Activated T-cell treated with anti-CD3 and anti-CD28 coated beads for 48 hours (primary cell): ENCODE measurements around the gene CFAP299.
"Not testable (repeated sequence)": the region's sequence is repeated elsewhere in the genome, so short reads cannot be mapped to it uniquely, and the experiment has no call there.

Source experiments
- DNase-seq: peaks from one replicate; pipeline ENCODE4 v3.0.0-alpha.2; 2020; ENCODE audit warnings: low read depth

The CFAP299 gene

GRCh38 chr4:80610845-80611677, 275.5 kb downstream of the CFAP299 start:
- no peak for DNase-seq

GRCh38 chr4:80611678-80611979, 276.1 kb downstream of the CFAP299 start:
- no peak for DNase-seq

GRCh38 chr4:80613470-80613869, 277.9 kb downstream of the CFAP299 start:
- DNase-seq, result no peak

GRCh38 chr4:80614319-80614718, 278.8 kb downstream of the CFAP299 start:
- DNase-seq, result no peak

- DNase-seq, result no peak
Observed at GRCh38 chr4:80615099-80615498, 279.6 kb downstream of the CFAP299 start.

- no peak for DNase-seq
Observed at GRCh38 chr4:80619070-80619674, 283.6 kb downstream of the CFAP299 start.

- DNase-seq, result no peak
Observed at GRCh38 chr4:80631861-80632260, 296.3 kb downstream of the CFAP299 start.

- DNase-seq, result no peak
Observed at GRCh38 chr4:80637190-80637589, 301.7 kb downstream of the CFAP299 start.

GRCh38 chr4:80646061-80646460, 310.5 kb downstream of the CFAP299 start:
- DNase-seq, result no peak

GRCh38 chr4:80655662-80656061, 320.1 kb downstream of the CFAP299 start:
- DNase-seq, result no peak

GRCh38 chr4:80670118-80670517, 334.6 kb downstream of the CFAP299 start:
- DNase-seq, result not testable (repeated sequence)

- DNase-seq, result no peak
Observed at GRCh38 chr4:80678413-80678812, 342.9 kb downstream of the CFAP299 start.

GRCh38 chr4:80680934-80681333, 345.4 kb downstream of the CFAP299 start:
- DNase-seq, result no peak

GRCh38 chr4:80685214-80685613, 349.7 kb downstream of the CFAP299 start:
- no peak for DNase-seq

GRCh38 chr4:80687736-80688135, 352.2 kb downstream of the CFAP299 start:
- DNase-seq, result not testable (repeated sequence)

- DNase-seq, result no peak
Observed at GRCh38 chr4:80694171-80694570, 358.6 kb downstream of the CFAP299 start.

GRCh38 chr4:80705311-80705710, 369.8 kb downstream of the CFAP299 start:
- DNase-seq, result no peak

- DNase-seq, result no peak
Observed at GRCh38 chr4:80709082-80709869, 373.7 kb downstream of the CFAP299 start.

- no peak for DNase-seq
Observed at GRCh38 chr4:80710748-80711451, 375.4 kb downstream of the CFAP299 start.

- no peak for DNase-seq
Observed at GRCh38 chr4:80711956-80712355, 376.4 kb downstream of the CFAP299 start.

GRCh38 chr4:80713409-80713808, 377.9 kb downstream of the CFAP299 start:
- no peak for DNase-seq

- DNase-seq, result no peak
Observed at GRCh38 chr4:80717204-80717603, 381.7 kb downstream of the CFAP299 start.
